Measurements from ENCODE around the gene ANKS4B.

ANKS4B gene

GRCh38 chr16:21302454-21302853 lies 69.0 kb downstream of the ANKS4B start:
- no peak for DNase-seq

GRCh38 chr16:21302898-21303528 lies 69.5 kb downstream of the ANKS4B start:
- no peak for DNase-seq
